Muscle of arm (tissue), 12 donors: Measurements from ENCODE around the gene FXYD6. TPM values are rescaled to one million over a fixed set of nuclear protein-coding genes. Genes with fewer than 3 reads are reported as not detected.
A peak's percentile ranks its signal among the peaks of the same experiment; 100 is the strongest.

Experiments used
- DNase-seq: peaks from one replicate; pipeline ENCODE4 v3.0.0-alpha.2; 2013
- polyA plus RNA-seq, 12 donors: library from polyadenylated mRNA; unstranded; fragments of 120-200 nt; gene quantifications; one replicate each; pipeline ENCODE4 v1.2.1, GENCODE V29; 2013; ENCODE audit not compliant: insufficient read length in 12 of 12

FXYD6 gene
- polyA plus RNA-seq, 12 donors: 132 to 202 (median 166) TPM; not detected in 1

DNA sequence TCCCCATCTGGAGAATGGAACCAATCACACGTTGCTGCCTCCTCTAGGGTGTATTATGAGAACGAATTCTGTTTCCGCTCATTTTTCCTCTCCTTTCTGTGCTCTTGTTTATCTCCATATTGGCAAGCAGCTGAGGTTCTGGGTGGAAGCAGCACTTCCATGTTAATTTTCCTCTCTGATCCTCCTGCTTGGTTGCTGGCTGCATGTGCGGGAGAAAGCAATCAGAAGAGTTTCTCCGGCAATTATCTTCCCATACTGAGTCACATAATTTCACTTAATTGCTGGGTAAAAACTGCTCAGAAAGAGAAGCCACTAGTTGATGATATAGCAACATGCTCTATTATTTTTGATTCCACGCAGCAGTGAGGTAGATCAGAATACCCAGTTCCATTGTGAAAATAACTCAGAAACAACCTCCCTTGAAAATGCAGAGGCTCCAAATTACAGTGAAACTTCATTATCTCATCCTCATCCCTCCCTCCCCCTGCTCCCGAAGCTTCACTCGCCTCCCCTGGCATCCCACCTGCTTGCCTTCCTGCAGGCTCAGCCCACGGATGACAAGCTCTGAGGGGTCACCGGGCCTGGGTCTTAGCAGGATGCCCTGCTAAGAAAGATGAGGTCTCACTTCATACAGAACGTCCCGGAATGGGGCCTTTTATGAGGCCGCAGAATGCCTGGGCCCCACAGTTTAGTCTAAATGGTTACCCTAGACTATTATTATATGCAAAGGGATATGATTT is 20.4 kb downstream of the FXYD6 start:
- no peak for DNase-seq

DNA sequence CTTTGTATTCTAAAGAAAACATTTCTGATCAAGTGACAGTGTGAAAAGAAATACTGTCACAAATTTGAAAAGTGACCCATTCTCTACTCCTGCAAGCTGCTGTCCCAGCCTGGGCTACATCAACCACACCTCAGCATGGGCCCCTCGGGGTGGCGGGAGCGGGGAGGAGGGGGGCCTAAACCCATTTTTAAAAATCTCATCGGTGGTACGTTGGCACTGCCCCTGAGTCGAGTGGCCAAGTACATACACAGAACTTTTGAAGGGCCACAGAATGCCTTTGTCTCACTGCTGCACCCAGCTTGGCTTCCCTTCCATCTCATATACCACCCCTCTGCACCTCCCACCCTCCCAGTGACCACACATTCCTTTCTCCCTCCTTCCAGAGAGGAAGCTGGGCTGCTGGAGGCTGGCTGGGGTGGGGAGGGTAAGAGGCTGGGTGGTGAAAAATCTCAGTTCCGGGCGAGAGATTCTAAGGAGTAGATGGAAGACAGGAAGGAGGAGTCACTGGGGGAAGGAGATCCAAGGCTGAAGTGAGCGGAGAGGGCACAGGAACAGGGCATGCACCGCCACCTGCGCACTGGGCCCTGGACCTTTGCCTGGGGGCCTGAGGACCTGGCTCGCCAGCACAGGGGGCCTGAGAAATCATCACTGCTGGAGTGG is 21.1 kb downstream of the FXYD6 start:
- DNase-seq: no peak

GRCh38 chr11:117852309-117852708 is 24.1 kb downstream of the FXYD6 start:
- DNase-seq: no peak

- DNase-seq: no peak
These were observed 24.6 kb downstream of the FXYD6 start for GRCh38 chr11:117851852-117852251.

DNA sequence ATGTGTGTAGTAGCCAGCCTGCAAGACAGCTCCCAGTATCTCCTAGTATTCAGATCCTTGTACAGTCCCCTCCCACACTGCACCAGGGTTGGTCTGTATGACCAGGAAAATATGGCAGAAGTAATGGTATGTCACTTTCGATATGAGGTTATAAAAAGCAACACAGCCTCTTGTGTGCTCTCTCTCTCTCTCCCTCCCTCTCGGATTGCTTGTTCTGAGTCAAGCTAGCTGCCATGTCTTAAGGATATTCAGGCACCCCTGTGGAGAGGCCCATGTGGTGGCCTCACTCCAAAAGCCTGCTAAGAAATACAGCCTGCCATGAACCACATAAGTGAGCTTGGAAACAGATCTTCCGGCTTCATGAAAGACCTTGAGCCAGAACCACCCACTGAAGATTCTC is 25.4 kb downstream of the FXYD6 start:
- DNase-seq: no peak

GRCh38 chr11:117849781-117850414 is 26.6 kb downstream of the FXYD6 start:
- no peak for DNase-seq

DNA sequence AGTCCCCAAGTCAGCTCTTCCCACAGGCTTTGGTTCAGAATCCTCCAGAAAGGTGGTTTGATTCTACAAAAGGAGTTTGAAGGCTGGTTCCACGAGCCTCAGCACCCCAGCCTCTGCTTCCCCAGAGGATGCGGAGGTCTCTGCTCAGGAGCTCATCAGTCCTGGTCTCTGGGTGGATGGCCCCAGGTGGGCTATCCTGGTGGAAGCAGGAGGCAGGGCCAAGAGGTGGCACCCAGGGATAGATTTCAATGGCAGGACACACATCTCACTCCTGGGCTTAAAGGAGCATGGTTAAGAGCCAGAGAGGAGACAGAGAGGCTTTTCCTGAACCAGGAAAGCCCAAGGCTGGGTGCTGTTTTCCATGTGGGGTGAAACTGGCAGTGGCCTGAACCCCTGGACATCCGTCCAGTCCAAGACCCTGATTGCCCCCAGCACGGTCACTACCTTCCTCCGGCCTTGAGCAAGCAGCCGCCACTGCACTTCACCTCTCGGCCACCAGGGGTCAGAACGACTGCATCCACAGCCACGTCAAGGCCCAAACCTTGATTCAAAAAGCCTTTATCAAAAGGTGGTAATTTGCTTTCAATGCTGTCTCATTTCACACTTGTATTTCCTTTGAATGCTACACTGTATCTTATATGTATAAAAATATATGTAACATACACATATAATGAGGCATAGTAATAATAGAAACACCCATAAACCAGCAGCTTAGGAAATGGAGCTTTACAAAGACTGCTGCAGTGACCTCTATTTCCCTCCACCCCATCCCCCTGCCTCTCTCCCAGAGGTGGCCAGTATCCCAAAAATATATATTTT is 32.6 kb downstream of the FXYD6 start:
- peak; percentile 74 for DNase-seq

GRCh38 chr11:117842131-117842941 is 34.1 kb downstream of the FXYD6 start:
- no peak for DNase-seq

- DNase-seq: no peak
These were observed 34.9 kb downstream of the FXYD6 start for GRCh38 chr11:117841551-117842031.

DNA sequence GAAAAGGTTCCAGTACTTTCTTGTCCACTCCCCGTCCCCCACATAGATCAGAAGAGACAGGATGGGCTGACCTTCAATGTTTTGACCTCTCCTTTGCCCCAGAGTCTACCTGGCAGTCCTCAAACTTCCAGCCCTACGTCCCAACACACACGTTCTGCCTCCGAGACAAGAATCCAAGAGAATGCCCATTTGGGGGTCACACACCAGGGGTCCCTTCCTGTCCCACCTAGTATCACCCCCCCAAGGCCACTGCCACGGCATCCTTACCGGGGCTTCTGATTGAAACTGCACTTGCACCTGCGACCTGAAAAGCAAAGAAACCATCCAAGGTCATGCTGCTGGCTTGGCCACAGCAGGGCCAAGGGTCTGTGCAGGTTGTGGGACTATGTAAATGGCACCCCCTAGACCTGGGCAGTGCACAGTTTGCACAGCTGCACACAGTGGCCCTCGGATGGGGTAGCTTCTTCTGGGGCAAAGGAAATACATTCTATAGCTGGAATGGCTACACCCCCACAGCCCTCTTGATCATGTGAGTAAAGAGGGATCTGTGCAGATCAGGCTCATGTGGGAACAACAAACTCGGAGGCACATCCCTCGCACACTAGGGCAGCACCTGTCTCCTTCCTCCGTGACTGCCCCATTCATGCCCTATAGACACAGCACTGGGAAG is 35.4 kb downstream of the FXYD6 start:
- no peak for DNase-seq

- no peak for DNase-seq
These were observed 36.3 kb downstream of the FXYD6 start for GRCh38 chr11:117839936-117840813.

DNA sequence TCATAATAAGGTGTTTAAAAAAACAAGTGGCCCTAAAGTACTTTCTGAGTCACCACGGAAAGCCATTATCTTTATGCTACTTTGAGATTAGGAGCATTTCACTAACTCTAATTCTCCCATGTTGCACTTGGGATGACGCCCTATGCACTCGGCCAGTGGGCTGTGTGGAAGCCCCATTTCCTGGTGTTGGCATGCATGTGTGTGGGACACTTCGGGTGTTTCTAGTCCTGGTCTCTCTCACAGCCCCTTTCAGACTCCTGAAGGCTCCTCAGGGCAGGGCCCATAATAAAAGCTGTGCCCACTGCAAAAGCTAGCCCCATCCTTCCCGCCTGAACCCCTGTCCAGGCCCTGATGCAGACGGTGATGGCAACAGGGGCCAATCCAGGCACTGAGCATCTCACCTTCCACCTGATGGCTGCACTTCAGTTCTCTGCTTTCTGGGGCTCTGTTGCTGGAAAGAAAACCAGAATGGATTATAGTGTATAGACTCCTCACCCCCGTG is 37.0 kb downstream of the FXYD6 start:
- DNase-seq: no peak

GRCh38 chr11:117838901-117839300 is 37.6 kb downstream of the FXYD6 start:
- no peak for DNase-seq

GRCh38 chr11:117837791-117838190 is 38.7 kb downstream of the FXYD6 start:
- DNase-seq: no peak

GRCh38 chr11:117837070-117837776 is 39.2 kb downstream of the FXYD6 start:
- DNase-seq: no peak

- no peak for DNase-seq
These were observed 40.1 kb downstream of the FXYD6 start for GRCh38 chr11:117836077-117836960.

DNA sequence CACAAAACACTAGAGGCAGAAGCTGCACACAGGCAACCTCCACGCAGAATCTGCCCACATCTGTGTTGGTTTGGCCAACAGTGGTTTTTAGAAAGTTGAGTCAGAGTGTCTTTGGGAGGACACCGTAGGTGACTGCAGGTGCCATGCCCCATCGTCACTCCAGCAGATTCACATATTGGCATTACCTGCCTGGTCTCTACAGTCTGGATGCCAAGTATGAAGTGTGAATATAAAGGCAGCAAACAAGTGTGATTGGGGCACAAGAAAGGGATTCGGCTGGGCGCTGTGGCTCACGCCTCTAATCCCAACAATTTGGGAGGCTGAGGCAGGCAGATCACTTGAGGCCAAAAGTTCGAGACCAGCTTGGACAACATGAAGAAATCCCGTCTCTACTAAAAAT is 40.9 kb downstream of the FXYD6 start:
- DNase-seq: no peak
